Activated CD4-positive, alpha-beta T cell treated with anti-CD3 and anti-CD28 coated beads, Interleukin-2, amount 50 U/mL, for 1 hour (primary cell): ENCODE measurements around the gene PTPRZ1.

Experiments
- DNase-seq: peaks from one replicate; pipeline ENCODE4 v3.0.0-alpha.2; 2020

Gene PTPRZ1

GRCh38 chr7:121901026-121901425 is 28.1 kb downstream of the PTPRZ1 start:
- no peak for DNase-seq

GRCh38 chr7:121904120-121904519 is 31.2 kb downstream of the PTPRZ1 start:
- DNase-seq: no peak

- no peak for DNase-seq
Observed at GRCh38 chr7:121908042-121908441, 35.1 kb downstream of the PTPRZ1 start.

GRCh38 chr7:121909716-121910345 is 36.9 kb downstream of the PTPRZ1 start:
- no peak for DNase-seq

- DNase-seq: no peak
Observed at GRCh38 chr7:121913947-121914675, 41.1 kb downstream of the PTPRZ1 start.

- no peak for DNase-seq
Observed at GRCh38 chr7:121914676-121915279, 41.8 kb downstream of the PTPRZ1 start.

GRCh38 chr7:121916211-121916610 is 43.2 kb downstream of the PTPRZ1 start:
- no peak for DNase-seq

- DNase-seq: no peak
Observed at GRCh38 chr7:121919986-121920385, 47.0 kb downstream of the PTPRZ1 start.

GRCh38 chr7:121924269-121925186 is 51.6 kb downstream of the PTPRZ1 start:
- DNase-seq: no peak

- DNase-seq: no peak
Observed at GRCh38 chr7:121931149-121931902, 58.4 kb downstream of the PTPRZ1 start.

GRCh38 chr7:121932768-121933167 is 59.8 kb downstream of the PTPRZ1 start:
- no peak for DNase-seq

GRCh38 chr7:121936951-121937623 is 64.1 kb downstream of the PTPRZ1 start:
- DNase-seq: no peak

- no peak for DNase-seq
Observed at GRCh38 chr7:121938429-121938996, 65.6 kb downstream of the PTPRZ1 start.

GRCh38 chr7:121940918-121941317 is 68.0 kb downstream of the PTPRZ1 start:
- DNase-seq: no peak

GRCh38 chr7:121941830-121942229 is 68.9 kb downstream of the PTPRZ1 start:
- DNase-seq: no peak

- DNase-seq: no peak
Observed at GRCh38 chr7:121945066-121945465, 72.1 kb downstream of the PTPRZ1 start.

GRCh38 chr7:121945480-121946236 is 72.7 kb downstream of the PTPRZ1 start:
- no peak for DNase-seq

GRCh38 chr7:121953164-121953563 is 80.2 kb downstream of the PTPRZ1 start:
- DNase-seq: no peak

GRCh38 chr7:121953601-121954000 is 80.6 kb downstream of the PTPRZ1 start:
- no peak for DNase-seq

- no peak for DNase-seq
Observed at GRCh38 chr7:121954803-121955202, 81.8 kb downstream of the PTPRZ1 start.

- no peak for DNase-seq
Observed at GRCh38 chr7:121957626-121958025, 84.7 kb downstream of the PTPRZ1 start.
